Measurements from ENCODE around the gene PCDHA5. TPM values are rescaled to one million over a fixed set of nuclear protein-coding genes. Genes with fewer than 3 reads are reported as not detected.
"Not testable (repeated sequence)": the region's sequence is repeated elsewhere in the genome, so short reads cannot be mapped to it uniquely, and the experiment has no call there.

The PCDHA5 gene
- total and polyA plus RNA-seq, 2 donors, result 0.05 to 0.69 TPM

GRCh38 chr5:140834439-140835008, 13.1 kb downstream of the PCDHA5 start:
- not testable (repeated sequence) for H3K4me1 ChIP-seq (ENCODE audit: insufficient read depth); DNase-seq (ENCODE audit: extremely low spot score); H3K4me3 ChIP-seq (ENCODE audit: low read depth, low read length); H3K36me3 ChIP-seq (ENCODE audit: insufficient read depth); H3K27ac ChIP-seq (ENCODE audit: low read depth)
- WGBS, result 22% methylated on average over 26 of the region's 38 CpGs

GRCh38 chr5:140835622-140836510, 14.5 kb downstream of the PCDHA5 start:
- no peak overlapping the region for H3K4me3 ChIP-seq (ENCODE audit: low read depth, low read length)
- DNase-seq (ENCODE audit: extremely low spot score), result no peak
- 44% methylated on average over 103 of the region's 103 CpGs for WGBS
- no peaks in the 10 kb centered on the region for H3K4me1 ChIP-seq (ENCODE audit: insufficient read depth)
- H3K27ac ChIP-seq (ENCODE audit: low read depth), result no peak overlapping the region
- no peaks in the 10 kb centered on the region for H3K36me3 ChIP-seq (ENCODE audit: insufficient read depth)

- H3K36me3 ChIP-seq (ENCODE audit: insufficient read depth), result no peaks in the 10 kb centered on the region
- no peak for DNase-seq (ENCODE audit: extremely low spot score)
- WGBS, result 20% methylated on average over 47 of the region's 47 CpGs
- H3K4me3 ChIP-seq (ENCODE audit: low read depth, low read length), result no peak within 1 kb of the TSS
- no peaks in the 10 kb centered on the region for H3K4me1 ChIP-seq (ENCODE audit: insufficient read depth)
- H3K27ac ChIP-seq (ENCODE audit: low read depth), result no peak within 1 kb of the TSS
Observed at GRCh38 chr5:140840978-140841962, 19.9 kb downstream of the PCDHA5 start, which contains the start of gene PCDHA8. PCDHA8 (plus strand) TSS chr5:140841187; CDS start chr5:140841322, 135 bp downstream.

GRCh38 chr5:140842798-140843733, 21.7 kb downstream of the PCDHA5 start:
- no peaks in the 10 kb centered on the region for H3K36me3 ChIP-seq (ENCODE audit: insufficient read depth)
- DNase-seq (ENCODE audit: extremely low spot score), result no peak
- no peaks in the 10 kb centered on the region for H3K4me1 ChIP-seq (ENCODE audit: insufficient read depth)
- WGBS, result 47% methylated on average over 86 of the region's 87 CpGs
- no peak overlapping the region for H3K27ac ChIP-seq (ENCODE audit: low read depth)
- H3K4me3 ChIP-seq (ENCODE audit: low read depth, low read length), result no peak overlapping the region

GRCh38 chr5:140848139-140849102, 27.0 kb downstream of the PCDHA5 start, which contains the start of gene PCDHA9:
PCDHA9 (plus strand) TSS chr5:140848382; CDS start chr5:140848496, 114 bp downstream.
- WGBS, result 19% methylated on average over 46 of the region's 48 CpGs
- DNase-seq (ENCODE audit: extremely low spot score); H3K36me3 ChIP-seq (ENCODE audit: insufficient read depth); H3K4me1 ChIP-seq (ENCODE audit: insufficient read depth); H3K4me3 ChIP-seq (ENCODE audit: low read depth, low read length); H3K27ac ChIP-seq (ENCODE audit: low read depth): not testable (repeated sequence)

GRCh38 chr5:140849831-140850634, 28.6 kb downstream of the PCDHA5 start:
- H3K36me3 ChIP-seq (ENCODE audit: insufficient read depth); H3K27ac ChIP-seq (ENCODE audit: low read depth); DNase-seq (ENCODE audit: extremely low spot score); H3K4me1 ChIP-seq (ENCODE audit: insufficient read depth); H3K4me3 ChIP-seq (ENCODE audit: low read depth, low read length): not testable (repeated sequence)
- WGBS, result 45% methylated on average over 101 of the region's 101 CpGs

- Histone ChIP-seq H3K4me3 (ENCODE audit: low read depth, low read length) (no peak within 1 kb of the TSS), H3K36me3 (ENCODE audit: insufficient read depth) (no peaks in the 10 kb centered on the region), H3K4me1 (ENCODE audit: insufficient read depth) (no peaks in the 10 kb centered on the region), H3K27ac (ENCODE audit: low read depth) (no peak within 1 kb of the TSS)
- DNase-seq (ENCODE audit: extremely low spot score), result no peak
- WGBS, result 18% methylated on average over 44 of the region's 44 CpGs
Observed at GRCh38 chr5:140855772-140856674, 34.6 kb downstream of the PCDHA5 start, which contains the start of gene PCDHA10. PCDHA10 (plus strand) TSS chr5:140855897; CDS start chr5:140856049, 152 bp downstream.

- 53% methylated on average over 94 of the region's 94 CpGs for WGBS
Observed at GRCh38 chr5:140857177-140857986, 36.0 kb downstream of the PCDHA5 start.

GRCh38 chr5:140857987-140858240, 36.5 kb downstream of the PCDHA5 start:
- 65% methylated on average over 22 of the region's 22 CpGs for WGBS
- no peak for DNase-seq (ENCODE audit: extremely low spot score)
- no peaks in the 10 kb centered on the region for H3K4me1 ChIP-seq (ENCODE audit: insufficient read depth)
- no peaks in the 10 kb centered on the region for H3K36me3 ChIP-seq (ENCODE audit: insufficient read depth)
- no peak overlapping the region for H3K27ac ChIP-seq (ENCODE audit: low read depth)
- no peak overlapping the region for H3K4me3 ChIP-seq (ENCODE audit: low read depth, low read length)

More at GRCh38 chr5:140857177-140857986, 36.0 kb downstream of the PCDHA5 start:
- DNase-seq (ENCODE audit: extremely low spot score), result no peak
- no peaks in the 10 kb centered on the region for H3K36me3 ChIP-seq (ENCODE audit: insufficient read depth)
- no peaks in the 10 kb centered on the region for H3K4me1 ChIP-seq (ENCODE audit: insufficient read depth)
- H3K4me3 ChIP-seq (ENCODE audit: low read depth, low read length), result no peak overlapping the region
- H3K27ac ChIP-seq (ENCODE audit: low read depth), result no peak overlapping the region

Data from urinary bladder (tissue), 4 donors.